ENCODE data around the gene SLC34A1.

GRCh38 chr5:177380805-177381126, 3.5 kb upstream of the SLC34A1 start:
- TF ChIP-seq, protein P1, sequence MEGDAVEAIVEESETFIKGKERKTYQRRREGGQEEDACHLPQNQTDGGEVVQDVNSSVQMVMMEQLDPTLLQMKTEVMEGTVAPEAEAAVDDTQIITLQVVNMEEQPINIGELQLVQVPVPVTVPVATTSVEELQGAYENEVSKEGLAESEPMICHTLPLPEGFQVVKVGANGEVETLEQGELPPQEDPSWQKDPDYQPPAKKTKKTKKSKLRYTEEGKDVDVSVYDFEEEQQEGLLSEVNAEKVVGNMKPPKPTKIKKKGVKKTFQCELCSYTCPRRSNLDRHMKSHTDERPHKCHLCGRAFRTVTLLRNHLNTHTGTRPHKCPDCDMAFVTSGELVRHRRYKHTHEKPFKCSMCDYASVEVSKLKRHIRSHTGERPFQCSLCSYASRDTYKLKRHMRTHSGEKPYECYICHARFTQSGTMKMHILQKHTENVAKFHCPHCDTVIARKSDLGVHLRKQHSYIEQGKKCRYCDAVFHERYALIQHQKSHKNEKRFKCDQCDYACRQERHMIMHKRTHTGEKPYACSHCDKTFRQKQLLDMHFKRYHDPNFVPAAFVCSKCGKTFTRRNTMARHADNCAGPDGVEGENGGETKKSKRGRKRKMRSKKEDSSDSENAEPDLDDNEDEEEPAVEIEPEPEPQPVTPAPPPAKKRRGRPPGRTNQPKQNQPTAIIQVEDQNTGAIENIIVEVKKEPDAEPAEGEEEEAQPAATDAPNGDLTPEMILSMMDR (IDR thresholded peaks at IDR 0.05) = no peak
- TF ChIP-seq POLR2A (IDR thresholded peaks at IDR 0.05) = no peak

All from uterus (tissue), 2 donors.